Smooth muscle cell (in vitro differentiated cells): ENCODE data around the gene GPR78. TPM values are rescaled to one million over a fixed set of nuclear protein-coding genes. Genes with fewer than 3 reads are reported as not detected.

Experiments used
- DNase-seq: peaks from one replicate; lab custom pipeline; 2025; ENCODE audit not compliant: unreplicated experiment; lab: John Stamatoyannopoulos, UW
- H2AFZ ChIP-seq: fragments of 200-600 bp; sonication (generic); 2 replicates; pipeline ENCODE4 v1.6.0; 2016; ENCODE audit warnings: antibody characterized with exemption, low read depth, mild to moderate bottlenecking
- H3F3A ChIP-seq: fragments of 200-600 bp; sonication (generic); 2 replicates; pipeline ENCODE4 v1.6.0; 2017; ENCODE audit warnings: antibody characterized with exemption, low read depth
- H3K27ac ChIP-seq: fragments of 200-600 bp; sonication (generic); 2 replicates; pipeline ENCODE4 v1.5.1; 2016; ENCODE audit warnings: low read depth, mild to moderate bottlenecking
- H3K27me3 ChIP-seq: fragments of 200-600 bp; sonication (generic); 2 replicates; pipeline ENCODE4 v1.6.1; 2016; ENCODE audit warnings: low read depth, mild to moderate bottlenecking
- H3K36me3 ChIP-seq: fragments of 200-600 bp; sonication (generic); 2 replicates; pipeline ENCODE4 v1.5.1; 2016; ENCODE audit warnings: low read depth
- H3K4me1 ChIP-seq: fragments of 200-600 bp; sonication (generic); 2 replicates; pipeline ENCODE4 v1.5.1; 2016; ENCODE audit warnings: low read depth
- H3K4me2 ChIP-seq: fragments of 200-600 bp; sonication (generic); 2 replicates; pipeline ENCODE4 v1.6.0; 2016; ENCODE audit warnings: mild to moderate bottlenecking
- H3K4me3 ChIP-seq: fragments of 200-600 bp; sonication (generic); 2 replicates; pipeline ENCODE4 v1.5.1; 2016; ENCODE audit warnings: mild to moderate bottlenecking
- H3K79me2 ChIP-seq: fragments of 200-600 bp; sonication (generic); 2 replicates; pipeline ENCODE4 v1.6.0; 2016; ENCODE audit warnings: low read depth, mild to moderate bottlenecking
- H3K9ac ChIP-seq: fragments of 200-600 bp; sonication (generic); 2 replicates; pipeline ENCODE4 v1.6.0; 2016; ENCODE audit warnings: low read depth
- H3K9me3 ChIP-seq: fragments of 200-600 bp; sonication (generic); replicated peaks from 2 replicates; pipeline ENCODE4 v1.5.1; 2016; ENCODE audit warnings: low read depth
- H4K20me1 ChIP-seq: fragments of 200-600 bp; sonication (generic); 2 replicates; pipeline ENCODE4 v1.6.0; 2016; ENCODE audit warnings: low read depth
- WGBS: methylation state at CpG from one replicate; pipeline ENCODE4 v1.1.7; 2016; ENCODE audit warnings: low lambda C conversion rate; 5-methylcytosine and 5-hydroxymethylcytosine counted together
- polyA plus RNA-seq: library from polyadenylated mRNA; unstranded; fragments of >200 nt; fragmentation: Nextera tagmentation; extraction: Ambion mirVana; gene quantifications from 2 replicates; pipeline ENCODE4 v1.2.1, GENCODE V29; 2016
- total RNA-seq: library from RNA; depleted of rRNA; stranded (reverse); fragments of >200 nt; gene quantifications from 2 replicates; pipeline ENCODE4 v1.2.3, GENCODE V29; 2014
- TF ChIP-seq, protein P1 (sequence below): fragments of 200-600 bp; sonication (generic); IDR thresholded peaks from 2 replicates; pipeline ENCODE4 v1.5.1; 2017; ENCODE audit warnings: borderline replicate concordance, mild to moderate bottlenecking, antibody characterized with exemption; ENCODE audit not compliant: insufficient read depth, poor library complexity, severe bottlenecking

GPR78 gene
- total and polyA plus RNA-seq, 2 experiments from 2014 or later = 0.05 TPM; not detected in 1

DNA sequence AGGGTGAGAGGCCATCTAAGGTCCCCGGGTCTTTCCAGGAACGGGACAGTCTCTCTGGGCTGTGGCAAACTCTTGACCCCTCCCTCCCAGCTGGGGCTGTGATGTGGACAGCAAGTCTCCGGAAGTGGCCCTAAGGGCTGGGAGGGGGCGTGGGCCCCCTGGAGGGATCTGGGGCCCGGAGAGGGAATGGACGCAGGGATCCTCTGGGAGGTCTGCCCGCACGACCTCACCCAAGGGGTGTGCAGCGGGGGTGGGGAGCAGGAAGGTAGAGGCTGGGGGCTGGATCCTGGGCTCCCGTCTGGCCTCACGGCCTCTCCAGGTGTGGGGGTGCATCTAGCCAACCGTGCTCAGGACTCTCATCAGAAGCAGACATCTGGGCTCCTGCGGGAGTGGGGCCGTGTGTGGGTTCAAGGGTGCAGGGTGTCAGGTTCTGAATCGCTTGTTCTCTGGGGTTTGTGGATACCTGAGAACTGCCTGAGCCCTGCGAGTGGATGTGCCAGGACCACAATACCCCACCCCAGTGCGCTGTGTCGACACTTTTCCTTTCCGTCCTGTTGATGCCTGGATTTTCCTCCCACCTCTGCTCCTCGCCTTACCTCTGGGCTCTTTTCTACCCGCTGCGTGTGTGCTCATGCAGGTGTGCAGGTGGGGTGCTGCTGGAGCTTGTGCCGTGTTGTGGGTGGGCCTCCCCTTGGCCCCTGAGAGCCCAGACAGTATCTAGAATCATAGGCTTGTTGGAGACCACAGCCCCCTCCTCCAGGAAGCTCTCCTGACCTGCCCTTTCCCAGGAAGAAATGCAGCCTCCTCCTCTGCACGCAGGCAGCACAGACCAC lies 13.3 kb downstream of the GPR78 start:
- peaks cover 13% of the 10 kb centered on the region for H4K20me1 ChIP-seq
- TF ChIP-seq, protein P1, sequence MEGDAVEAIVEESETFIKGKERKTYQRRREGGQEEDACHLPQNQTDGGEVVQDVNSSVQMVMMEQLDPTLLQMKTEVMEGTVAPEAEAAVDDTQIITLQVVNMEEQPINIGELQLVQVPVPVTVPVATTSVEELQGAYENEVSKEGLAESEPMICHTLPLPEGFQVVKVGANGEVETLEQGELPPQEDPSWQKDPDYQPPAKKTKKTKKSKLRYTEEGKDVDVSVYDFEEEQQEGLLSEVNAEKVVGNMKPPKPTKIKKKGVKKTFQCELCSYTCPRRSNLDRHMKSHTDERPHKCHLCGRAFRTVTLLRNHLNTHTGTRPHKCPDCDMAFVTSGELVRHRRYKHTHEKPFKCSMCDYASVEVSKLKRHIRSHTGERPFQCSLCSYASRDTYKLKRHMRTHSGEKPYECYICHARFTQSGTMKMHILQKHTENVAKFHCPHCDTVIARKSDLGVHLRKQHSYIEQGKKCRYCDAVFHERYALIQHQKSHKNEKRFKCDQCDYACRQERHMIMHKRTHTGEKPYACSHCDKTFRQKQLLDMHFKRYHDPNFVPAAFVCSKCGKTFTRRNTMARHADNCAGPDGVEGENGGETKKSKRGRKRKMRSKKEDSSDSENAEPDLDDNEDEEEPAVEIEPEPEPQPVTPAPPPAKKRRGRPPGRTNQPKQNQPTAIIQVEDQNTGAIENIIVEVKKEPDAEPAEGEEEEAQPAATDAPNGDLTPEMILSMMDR = no peak
- no peaks in the 10 kb centered on the region for H3K79me2 ChIP-seq
- peak overlapping the region; percentile 69 for H2AFZ ChIP-seq
- no peaks in the 10 kb centered on the region for H3K9me3 ChIP-seq
- H3K27me3 ChIP-seq = no peaks in the 10 kb centered on the region
- no peak overlapping the region for H3K27ac ChIP-seq
- peak overlapping the region; percentile 58 for H3K4me3 ChIP-seq
- 38% methylated on average over 24 of the region's 24 CpGs for WGBS
- DNase-seq = no peak
- no peaks in the 10 kb centered on the region for H3F3A ChIP-seq
- H3K4me2 ChIP-seq = peak overlapping the region; percentile 94
- H3K4me1 ChIP-seq = peaks cover 10% of the 10 kb centered on the region
- no peaks in the 10 kb centered on the region for H3K36me3 ChIP-seq
- H3K9ac ChIP-seq = no peak overlapping the region

DNA sequence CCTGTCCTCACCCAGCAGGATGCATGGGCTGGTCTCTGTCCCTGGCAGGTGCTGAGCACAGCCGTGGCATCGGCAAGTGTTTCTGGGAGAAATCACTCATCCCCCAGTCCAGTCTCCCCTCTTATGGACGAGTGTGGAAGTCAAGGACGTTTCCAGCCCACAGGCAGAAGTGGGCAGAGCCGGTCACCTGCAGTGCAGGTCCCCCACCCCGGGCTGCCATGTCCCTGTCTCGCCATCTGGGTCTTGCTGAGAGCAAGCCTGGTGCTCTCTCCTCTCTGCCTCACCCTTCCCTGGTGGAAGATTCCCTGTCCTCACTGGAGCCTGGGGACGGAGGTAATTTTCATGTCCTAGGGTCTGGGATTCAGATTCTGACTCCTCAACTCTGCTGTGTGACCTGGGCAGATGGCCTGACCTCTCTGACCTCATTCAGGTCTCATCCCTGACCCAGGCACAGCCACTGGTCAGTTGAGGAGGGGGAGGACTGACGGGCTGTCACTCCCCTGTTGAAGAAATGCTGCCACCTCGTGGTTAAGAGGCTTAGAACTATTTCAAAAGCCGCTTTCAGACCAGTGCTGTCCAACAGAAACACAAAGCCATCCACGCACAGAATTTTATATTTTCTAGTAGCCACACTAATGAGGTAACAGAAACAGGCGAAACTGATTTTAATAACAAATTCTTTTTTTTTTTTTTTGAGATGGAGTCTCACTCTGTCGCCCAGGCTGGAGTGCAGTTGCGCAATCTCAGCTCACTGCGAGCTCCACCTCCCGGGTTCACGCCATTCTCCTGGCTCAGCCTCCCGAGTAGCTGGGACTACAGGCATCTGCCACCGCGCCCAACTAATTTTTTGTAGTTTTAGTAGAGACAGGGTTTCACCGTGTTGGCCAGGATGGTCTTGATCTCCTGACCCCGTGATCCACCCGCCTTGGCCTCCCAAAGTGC lies 14.2 kb downstream of the GPR78 start:
- no peak for DNase-seq
- Histone ChIP-seq H2AFZ (no peak overlapping the region), H3F3A (no peaks in the 10 kb centered on the region), H3K36me3 (no peaks in the 10 kb centered on the region), H3K9me3 (no peaks in the 10 kb centered on the region), H3K4me1 (peaks cover 10% of the 10 kb centered on the region), H4K20me1 (peaks cover 15% of the 10 kb centered on the region), H3K79me2 (no peaks in the 10 kb centered on the region), H3K27ac (no peak overlapping the region), H3K4me3 (no peak overlapping the region), H3K27me3 (no peaks in the 10 kb centered on the region), H3K9ac (no peak overlapping the region), H3K4me2 (no peak overlapping the region)
- WGBS = 60% methylated on average over 24 of the region's 24 CpGs
- TF ChIP-seq, protein P1 = peak; percentile 82

DNA sequence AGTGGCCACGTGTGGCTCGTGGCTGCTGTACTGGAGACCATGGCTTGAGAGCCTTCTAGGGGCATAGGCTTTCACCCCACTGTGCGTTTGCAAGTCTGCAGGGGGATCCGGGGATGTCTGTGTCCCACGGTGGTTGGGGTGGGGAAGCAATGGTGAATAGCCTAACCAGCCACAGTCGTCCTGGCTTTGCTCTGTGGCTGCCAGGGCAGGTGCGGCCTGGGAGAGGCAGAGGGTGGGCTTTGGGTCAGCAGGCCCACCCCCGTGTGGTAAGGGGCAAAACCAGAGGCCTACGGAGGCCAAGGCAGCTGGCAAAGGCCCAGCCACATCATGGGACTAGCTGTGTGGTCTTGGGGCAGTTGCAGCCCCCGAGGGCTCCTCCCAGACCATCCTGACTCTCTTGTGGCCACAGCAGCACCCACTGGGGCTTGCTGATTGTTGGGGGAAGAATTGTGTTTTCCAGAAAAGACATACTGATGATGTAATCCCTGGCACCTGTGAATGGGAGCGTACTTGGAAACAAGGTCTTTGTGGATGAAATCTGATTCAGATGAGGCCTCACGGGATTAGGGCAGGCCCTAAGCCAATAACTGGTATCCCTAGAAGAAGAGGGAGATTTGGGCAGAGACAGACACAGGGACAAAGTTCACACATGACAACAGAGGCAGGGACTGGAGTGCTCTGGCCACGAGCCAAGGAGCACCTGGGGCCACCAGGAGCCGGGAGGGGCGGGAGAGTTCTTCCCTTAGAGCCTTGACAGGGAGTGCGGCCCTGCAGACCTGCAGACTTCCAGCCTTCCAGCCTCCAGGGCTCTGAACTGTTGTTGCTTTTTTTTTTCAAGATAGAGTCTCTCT lies 15.3 kb downstream of the GPR78 start:
- Histone ChIP-seq H3K36me3 (no peaks in the 10 kb centered on the region), H3K79me2 (no peaks in the 10 kb centered on the region), H3K27me3 (no peaks in the 10 kb centered on the region), H2AFZ (no peak overlapping the region), H4K20me1 (peaks cover 15% of the 10 kb centered on the region), H3K4me1 (peaks cover 10% of the 10 kb centered on the region), H3K4me2 (no peak overlapping the region), H3K9me3 (no peaks in the 10 kb centered on the region), H3K27ac (no peak overlapping the region), H3K9ac (no peak overlapping the region), H3K4me3 (no peak overlapping the region), H3F3A (no peaks in the 10 kb centered on the region)
- TF ChIP-seq, protein P1 = no peak
- 84% methylated on average over 16 of the region's 16 CpGs for WGBS
- no peak for DNase-seq
